SK-N-MC (cell line): ENCODE data around the gene HOXA9.

Source experiments
- EZH2 ChIP-seq: fragments of 200-600 bp; sonication (generic); IDR thresholded peaks from one replicate; pipeline ENCODE4 v1.6.1; 2017; ENCODE audit warnings: antibody characterized with exemption
- FOXP2 ChIP-seq: optimal IDR thresholded peaks from 2 replicates; pipeline ENCODE3; 2011; ENCODE audit warnings: mild to moderate bottlenecking, moderate library complexity; ENCODE audit not compliant: insufficient read depth; ENCODE audit errors: extremely low read length, control extremely low read depth
- POLR2AphosphoS5 ChIP-seq: IDR thresholded peaks from 2 replicates; pipeline ENCODE4 v1.6.1; 2012; ENCODE audit warnings: mild to moderate bottlenecking, low read depth, low read length, borderline replicate concordance

- TF ChIP-seq EZH2 (no peak), POLR2AphosphoS5 (no peak), FOXP2 (no peak)
These were observed 42.3 kb downstream of the HOXA9 start for GRCh38 chr7:27123007-27123476.
